A673 (cell line): ENCODE results near the gene AP3S1.

Source experiments
- EZH2 ChIP-seq: fragments of 200-600 bp; sonication (generic); IDR thresholded peaks from 2 replicates; pipeline ENCODE4 v1.6.1; 2017; ENCODE audit warnings: borderline replicate concordance, low read depth, mild to moderate bottlenecking, mixed read lengths, antibody characterized with exemption, low read length; ENCODE audit not compliant: poor library complexity, severe bottlenecking
- TF ChIP-seq, protein P1 (sequence below): fragments of 300-800, 200-600 bp; sonication (generic); conservative IDR thresholded peaks from 2 replicates; pipeline ENCODE4 v1.5.1; 2017; ENCODE audit warnings: low read depth, mild to moderate bottlenecking, antibody characterized with exemption, low read length, moderate library complexity, mixed read lengths

GRCh38 chr5:115946655-115947054 lies 104.9 kb downstream of the AP3S1 start:
- TF ChIP-seq, protein P1, sequence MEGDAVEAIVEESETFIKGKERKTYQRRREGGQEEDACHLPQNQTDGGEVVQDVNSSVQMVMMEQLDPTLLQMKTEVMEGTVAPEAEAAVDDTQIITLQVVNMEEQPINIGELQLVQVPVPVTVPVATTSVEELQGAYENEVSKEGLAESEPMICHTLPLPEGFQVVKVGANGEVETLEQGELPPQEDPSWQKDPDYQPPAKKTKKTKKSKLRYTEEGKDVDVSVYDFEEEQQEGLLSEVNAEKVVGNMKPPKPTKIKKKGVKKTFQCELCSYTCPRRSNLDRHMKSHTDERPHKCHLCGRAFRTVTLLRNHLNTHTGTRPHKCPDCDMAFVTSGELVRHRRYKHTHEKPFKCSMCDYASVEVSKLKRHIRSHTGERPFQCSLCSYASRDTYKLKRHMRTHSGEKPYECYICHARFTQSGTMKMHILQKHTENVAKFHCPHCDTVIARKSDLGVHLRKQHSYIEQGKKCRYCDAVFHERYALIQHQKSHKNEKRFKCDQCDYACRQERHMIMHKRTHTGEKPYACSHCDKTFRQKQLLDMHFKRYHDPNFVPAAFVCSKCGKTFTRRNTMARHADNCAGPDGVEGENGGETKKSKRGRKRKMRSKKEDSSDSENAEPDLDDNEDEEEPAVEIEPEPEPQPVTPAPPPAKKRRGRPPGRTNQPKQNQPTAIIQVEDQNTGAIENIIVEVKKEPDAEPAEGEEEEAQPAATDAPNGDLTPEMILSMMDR = no peak
- no peak for TF ChIP-seq EZH2
